Smooth muscle cell of the brain vasculature (primary cell): ENCODE results near the gene OOEP.

Experiments
- DNase-seq: peaks from one replicate; pipeline ENCODE4 v3.0.0-alpha.2; 2012; ENCODE audit warnings: low read depth, low spot score

The OOEP gene

GRCh38 chr6:73364549-73364948 lies 5.1 kb downstream of the OOEP start:
- DNase-seq = no peak

- DNase-seq = no peak
These were observed 5.6 kb downstream of the OOEP start for GRCh38 chr6:73364121-73364520.

GRCh38 chr6:73363537-73363875 lies 6.2 kb downstream of the OOEP start:
- DNase-seq = no peak

- no peak for DNase-seq
These were observed 6.7 kb downstream of the OOEP start for GRCh38 chr6:73362869-73363536.

- DNase-seq = no peak
These were observed 7.3 kb downstream of the OOEP start, which contains the start of gene KHDC3L for GRCh38 chr6:73362358-73362757. Gene KHDC3L (plus strand): TSS chr6:73362658. CDS start chr6:73362730, 72 bp downstream.

GRCh38 chr6:73353636-73354593 lies 15.8 kb downstream of the OOEP start, which contains the start of gene DPPA5:
Gene DPPA5 (minus strand): TSS chr6:73354276. CDS start chr6:73354225, 51 bp downstream.
- DNase-seq = no peak

GRCh38 chr6:73349311-73349710 lies 20.4 kb downstream of the OOEP start:
- no peak for DNase-seq

GRCh38 chr6:73348550-73349204 lies 21.0 kb downstream of the OOEP start:
- no peak for DNase-seq

GRCh38 chr6:73343164-73343563 lies 26.5 kb downstream of the OOEP start:
- DNase-seq = no peak

- DNase-seq = no peak
These were observed 27.5 kb downstream of the OOEP start for GRCh38 chr6:73342174-73342573.

- DNase-seq = no peak
These were observed 28.4 kb downstream of the OOEP start for GRCh38 chr6:73341335-73341734.

- no peak for DNase-seq
These were observed 29.6 kb downstream of the OOEP start for GRCh38 chr6:73340048-73340447.

GRCh38 chr6:73339340-73339739 lies 30.4 kb downstream of the OOEP start:
- no peak for DNase-seq

GRCh38 chr6:73329201-73329600 lies 40.5 kb downstream of the OOEP start:
- DNase-seq = no peak

GRCh38 chr6:73328790-73329189 lies 40.9 kb downstream of the OOEP start:
- no peak for DNase-seq

- no peak for DNase-seq
These were observed 44.0 kb downstream of the OOEP start for GRCh38 chr6:73325656-73326055.

GRCh38 chr6:73323323-73323722 lies 46.4 kb downstream of the OOEP start:
- DNase-seq = no peak
